Measurements from ENCODE around the gene C22orf39.

The C22orf39 gene

GRCh38 chr22:19424186-19424500 is 23.4 kb downstream of the C22orf39 start:
- DNase-seq, result no peak

DNA sequence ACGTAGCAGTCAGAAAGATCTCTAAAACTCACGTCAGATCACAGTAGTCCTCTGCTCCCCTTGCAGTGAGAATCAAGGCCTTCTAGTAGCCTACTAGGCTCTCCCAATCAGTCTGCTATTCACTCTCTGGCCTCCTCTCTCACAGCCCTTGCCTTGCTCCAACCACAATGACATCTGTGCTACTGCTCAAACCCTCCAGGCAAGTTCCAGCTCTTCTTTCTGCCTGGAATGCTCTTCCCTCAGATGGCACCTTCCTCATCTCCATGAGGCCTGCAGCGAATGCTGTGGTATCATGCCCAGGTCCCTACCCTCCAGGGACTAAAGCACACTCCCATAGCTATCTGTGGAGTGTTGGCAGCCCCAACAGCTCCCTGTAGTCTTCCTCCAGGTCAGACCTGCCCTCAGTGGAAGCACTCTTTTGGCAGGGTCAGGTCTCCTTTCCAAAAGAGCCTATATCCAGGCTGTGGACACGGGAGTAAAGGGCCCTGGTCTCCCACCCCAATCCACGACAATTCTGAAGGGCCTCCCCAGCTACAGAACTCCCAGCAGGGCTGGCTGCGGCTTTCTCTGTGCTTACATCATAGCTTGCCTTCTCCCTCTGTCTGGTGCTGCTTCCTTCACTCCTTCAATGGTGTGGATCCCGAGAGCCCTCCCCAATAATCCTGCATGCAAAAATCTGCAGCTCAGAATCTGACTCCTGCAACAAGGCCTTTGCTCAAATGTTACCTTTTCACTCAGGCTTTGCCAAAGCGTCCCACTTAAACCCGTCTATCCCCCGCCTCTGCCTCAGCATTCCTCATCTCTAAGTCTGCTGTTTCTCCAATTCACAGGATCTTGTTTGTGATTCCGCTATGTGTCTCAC is 24.8 kb downstream of the C22orf39 start:
- DNase-seq, result no peak

DNA sequence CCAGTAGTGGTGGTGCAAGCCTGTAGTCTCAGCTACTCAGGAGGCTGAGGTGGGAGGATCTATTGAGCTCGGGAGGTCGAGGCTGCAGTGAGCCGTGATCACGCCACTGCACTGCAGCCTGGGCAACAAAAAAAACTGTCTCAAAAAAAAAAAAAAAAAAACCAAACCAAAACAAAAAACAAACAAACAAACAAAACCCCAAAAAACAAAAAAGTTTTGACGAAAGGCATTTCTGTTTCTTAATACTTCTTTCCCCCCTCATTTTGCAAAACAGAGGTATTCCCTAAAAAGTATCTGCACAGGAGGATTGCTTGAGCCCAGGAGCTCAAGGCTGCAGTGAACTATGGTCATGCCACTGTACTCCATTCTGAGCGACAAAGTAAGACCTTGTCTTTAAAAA is 27.2 kb downstream of the C22orf39 start:
- DNase-seq, result no peak

GRCh38 chr22:19419464-19420178 is 27.9 kb downstream of the C22orf39 start:
- peak; percentile 33 to 46 for DNase-seq

GRCh38 chr22:19419086-19419463 is 28.4 kb downstream of the C22orf39 start:
- no peak for DNase-seq

GRCh38 chr22:19412923-19413322 is 34.6 kb downstream of the C22orf39 start:
- DNase-seq, result no peak

- DNase-seq, result no peak
Measured at GRCh38 chr22:19412478-19412877, 35.0 kb downstream of the C22orf39 start.

DNA sequence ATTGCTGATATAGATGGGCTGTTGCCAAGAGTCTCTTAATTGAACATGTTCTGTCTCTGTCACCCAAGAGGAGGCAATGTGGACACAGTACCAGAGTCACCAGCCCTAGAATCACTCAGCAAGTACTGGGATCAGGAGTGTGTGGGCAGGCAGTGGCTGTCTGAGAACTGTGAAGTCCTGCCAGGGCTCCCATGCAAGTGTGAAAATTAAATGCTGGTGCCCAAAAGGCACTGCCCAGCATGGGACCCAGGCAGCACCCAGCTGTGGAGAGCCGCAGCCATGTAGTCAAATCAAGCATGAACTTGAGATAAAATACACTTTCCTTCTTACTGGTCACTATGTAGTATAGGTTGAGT is 35.8 kb downstream of the C22orf39 start:
- DNase-seq, result no peak

GRCh38 chr22:19410941-19411689 is 36.4 kb downstream of the C22orf39 start:
- no peak for DNase-seq

GRCh38 chr22:19407649-19408606 is 39.6 kb downstream of the C22orf39 start:
- DNase-seq, result no peak

DNA sequence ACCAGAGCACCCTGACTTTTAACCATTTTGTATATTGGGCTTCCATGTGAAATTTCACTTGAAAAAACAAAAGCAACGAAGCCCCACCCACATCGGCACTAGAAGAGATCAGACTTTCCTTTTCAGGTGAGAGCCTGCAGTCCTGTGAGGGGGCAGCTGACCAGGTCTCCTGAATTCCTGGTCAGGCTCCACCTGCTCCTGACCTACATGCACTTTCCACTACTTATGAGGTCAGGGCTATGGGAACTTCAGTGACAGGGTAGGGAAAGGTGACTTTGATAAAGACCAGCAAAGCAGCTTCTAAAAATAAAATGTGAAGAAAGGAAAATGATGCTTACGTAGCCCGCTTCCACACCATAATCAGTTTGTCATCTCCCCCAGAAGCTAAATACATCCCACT is 40.7 kb downstream of the C22orf39 start:
- DNase-seq, result no peak

GRCh38 chr22:19406281-19406811 is 41.2 kb downstream of the C22orf39 start:
- no peak for DNase-seq

DNA sequence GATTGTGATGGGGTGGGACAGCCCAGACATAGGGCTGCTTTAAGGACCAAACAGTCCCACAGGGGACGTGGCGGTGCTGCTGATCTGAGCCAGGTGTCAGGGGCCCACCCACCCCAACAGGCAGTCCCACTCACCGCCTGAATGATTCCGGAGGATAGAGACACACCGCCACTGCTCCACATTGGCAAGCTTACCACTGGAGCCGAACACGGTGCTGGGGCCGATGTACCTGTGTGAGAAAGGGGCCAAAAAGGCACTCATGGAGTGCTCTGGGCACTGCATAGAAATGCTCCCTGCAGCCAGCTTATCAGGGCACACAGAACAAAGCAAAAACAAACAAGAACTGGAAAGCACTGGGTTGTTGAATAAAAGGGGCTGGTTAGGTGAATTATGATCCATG is 41.9 kb downstream of the C22orf39 start:
- no peak for DNase-seq

DNA sequence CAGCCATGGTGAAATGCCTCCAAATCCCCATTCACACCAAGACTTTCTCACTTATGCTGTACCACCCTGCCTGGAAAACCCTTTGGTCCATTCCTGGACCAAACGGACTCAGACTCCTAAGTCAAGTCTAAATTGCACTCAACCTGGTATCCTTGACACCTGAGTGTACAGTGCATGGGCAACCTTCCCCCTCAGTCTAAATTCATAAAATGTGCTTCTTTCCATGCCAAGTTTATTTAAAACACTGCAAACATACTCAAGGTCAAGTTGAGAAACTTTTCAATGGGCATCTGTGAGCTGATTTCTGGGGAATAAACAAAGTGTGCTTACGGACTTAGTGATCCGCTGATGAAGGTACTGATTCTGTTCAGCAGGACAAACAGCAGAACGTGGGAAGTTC is 42.4 kb downstream of the C22orf39 start:
- no peak for DNase-seq

DNA sequence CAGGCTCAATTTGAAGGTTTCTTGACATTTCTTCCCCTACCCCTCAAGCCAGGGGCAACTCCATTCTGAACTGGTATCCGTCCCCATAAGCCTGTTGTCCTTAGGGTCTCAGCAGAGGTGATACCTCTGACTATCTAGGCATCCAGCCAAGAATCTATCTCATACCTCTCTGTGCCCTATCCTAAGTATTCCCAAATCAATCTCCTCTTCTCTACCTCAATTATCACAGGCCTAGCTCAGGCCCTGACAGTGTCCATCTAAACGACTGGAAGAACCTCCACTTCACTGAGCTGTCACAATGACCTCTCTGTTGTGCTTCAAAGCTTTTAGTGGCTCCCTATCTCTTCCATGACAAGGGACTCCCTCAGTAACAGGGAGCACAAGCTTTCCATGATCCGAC is 42.8 kb downstream of the C22orf39 start:
- no peak for DNase-seq

GRCh38 chr22:19402642-19403191 is 44.8 kb downstream of the C22orf39 start:
- DNase-seq, result no peak

DNA sequence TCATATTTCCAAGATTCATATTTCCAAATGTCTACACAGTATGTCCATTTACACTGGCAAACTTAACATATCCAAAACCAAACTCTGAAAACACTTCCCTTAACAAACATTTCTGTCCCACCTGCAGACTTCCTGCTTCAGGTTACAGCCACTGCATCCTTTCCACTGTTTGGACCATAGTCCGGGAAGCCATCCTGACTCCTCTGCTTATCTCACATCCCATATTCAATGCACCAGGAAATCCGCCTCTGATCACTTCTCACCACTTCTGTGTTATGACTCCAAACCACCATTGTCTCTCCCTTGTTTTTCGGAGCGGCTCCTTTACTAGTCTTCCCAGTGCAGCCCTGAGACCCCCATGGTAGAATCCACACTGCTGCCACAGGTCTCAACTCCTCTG is 46.0 kb downstream of the C22orf39 start:
- DNase-seq, result no peak

DNA sequence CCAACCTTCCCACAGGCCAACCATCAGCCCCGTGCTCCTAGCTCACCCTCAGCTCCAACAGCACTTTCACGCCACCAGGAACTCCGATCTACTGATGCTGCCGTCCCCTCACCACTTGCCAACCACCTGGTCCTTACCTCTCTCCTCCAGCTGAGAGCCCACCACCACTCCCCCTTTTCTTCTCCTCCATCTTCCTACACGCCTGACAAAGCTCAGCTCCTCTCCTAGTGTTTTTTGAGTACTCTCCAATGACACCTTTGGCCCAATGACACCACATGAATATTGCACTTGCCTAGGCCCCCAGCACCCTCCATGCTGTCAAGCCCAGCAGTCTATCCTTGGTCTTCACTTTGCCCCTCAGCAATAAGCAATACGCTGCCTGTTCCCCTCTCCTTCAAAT is 46.6 kb downstream of the C22orf39 start:
- DNase-seq, result no peak

DNA sequence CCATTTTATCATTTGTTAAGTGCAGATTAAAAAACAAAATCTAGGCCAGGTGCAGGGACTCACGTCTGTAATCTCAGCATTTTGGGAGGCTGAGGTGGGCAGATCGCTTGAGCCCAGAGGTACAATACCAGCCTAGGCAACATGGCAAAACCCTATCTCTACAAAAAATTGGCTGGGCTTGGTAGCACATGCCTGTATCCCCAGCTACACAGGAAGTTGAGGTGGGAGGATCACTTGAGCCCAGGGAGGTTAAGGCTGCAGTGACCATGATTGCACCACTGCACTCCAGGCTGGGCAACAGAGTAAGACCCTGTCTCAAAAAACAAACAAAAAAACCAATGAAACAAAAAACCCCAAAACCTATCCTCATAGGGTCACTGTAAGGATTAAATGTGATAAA is 48.9 kb downstream of the C22orf39 start:
- no peak for DNase-seq

- DNase-seq, result no peak
Measured at GRCh38 chr22:19398206-19398605, 49.3 kb downstream of the C22orf39 start.

- no peak for DNase-seq
Measured at GRCh38 chr22:19397734-19398104, 49.8 kb downstream of the C22orf39 start.

All from stimulated activated CD4-positive, alpha-beta T cell treated with anti-CD3 and anti-CD28 coated beads, Interleukin-2, amount 100 ng/mL, for 24 hours (primary cell).